ENCODE results near the gene SCAP.

Gene SCAP

DNA sequence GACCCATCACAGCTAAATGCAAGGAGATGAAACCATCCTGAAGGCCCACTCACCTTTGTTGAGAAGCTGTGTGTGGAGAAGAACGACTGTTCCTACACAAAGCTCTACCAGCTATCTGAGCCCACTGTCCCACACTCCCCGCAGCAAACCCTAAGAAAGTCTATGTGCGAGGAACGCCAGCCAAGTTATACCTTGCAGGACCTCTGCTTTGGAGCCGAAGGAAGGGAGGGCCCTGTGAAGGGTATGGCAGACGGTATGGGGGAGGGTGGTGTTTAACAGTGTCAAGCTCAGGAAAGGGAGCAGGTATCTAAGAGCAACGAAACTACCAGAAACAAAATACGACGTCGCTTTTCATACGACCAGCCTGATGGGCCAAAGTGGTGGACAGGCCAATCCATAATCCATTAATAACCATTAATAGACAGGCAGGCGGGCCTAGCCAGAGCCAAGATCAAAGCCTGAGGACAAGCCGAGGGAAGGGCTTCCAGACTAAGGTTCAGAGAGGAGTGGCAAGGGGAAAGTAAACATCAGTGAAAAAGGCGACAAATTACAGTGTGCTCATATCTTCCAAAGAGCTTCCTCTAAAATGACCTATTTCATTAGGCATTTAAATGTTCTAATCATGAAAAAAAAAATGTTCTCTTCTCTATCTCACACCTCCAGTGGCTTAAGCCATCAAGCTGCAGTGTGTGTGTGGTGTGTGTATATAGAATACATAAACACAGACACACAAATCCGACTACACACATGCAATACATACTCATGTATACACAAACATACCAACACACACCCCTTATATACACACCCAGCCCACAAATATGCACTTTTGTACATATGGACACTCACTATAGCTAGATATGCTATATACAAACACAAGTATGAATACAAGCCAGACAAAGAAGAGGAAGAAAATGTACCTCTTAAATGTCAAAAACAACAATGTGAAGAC, 51.0 kb downstream of the SCAP start:
- Mint-ChIP-seq H3K9me3 (no peaks in the 10 kb centered on the region), H3K4me3 (no peak overlapping the region), H3K4me1 (peaks cover 17% of the 10 kb centered on the region), H3K27ac (ENCODE audit: low read depth) (peak overlapping the region; percentile 57), H3K36me3 (ENCODE audit: insufficient read depth) (peaks cover 16% of the 10 kb centered on the region), H3K27me3 (no peaks in the 10 kb centered on the region)
- no peak for DNase-seq (ENCODE audit: low spot score in 2 of 2)
- no peak for ATAC-seq (replicated peaks; ENCODE audit: extremely low read depth, poor library complexity, severe bottlenecking)

- no peak for DNase-seq (ENCODE audit: low spot score in 2 of 2)
- Mint-ChIP-seq H3K27ac (ENCODE audit: low read depth) (peak overlapping the region; percentile 57), H3K4me3 (no peak overlapping the region), H3K36me3 (ENCODE audit: insufficient read depth) (peaks cover 18% of the 10 kb centered on the region), H3K27me3 (no peaks in the 10 kb centered on the region), H3K4me1 (peaks cover 12% of the 10 kb centered on the region), H3K9me3 (no peaks in the 10 kb centered on the region)
- no peak for ATAC-seq (replicated peaks; ENCODE audit: extremely low read depth, poor library complexity, severe bottlenecking)
These were observed 52.1 kb downstream of the SCAP start for GRCh38 chr3:47423548-47424145.

DNA sequence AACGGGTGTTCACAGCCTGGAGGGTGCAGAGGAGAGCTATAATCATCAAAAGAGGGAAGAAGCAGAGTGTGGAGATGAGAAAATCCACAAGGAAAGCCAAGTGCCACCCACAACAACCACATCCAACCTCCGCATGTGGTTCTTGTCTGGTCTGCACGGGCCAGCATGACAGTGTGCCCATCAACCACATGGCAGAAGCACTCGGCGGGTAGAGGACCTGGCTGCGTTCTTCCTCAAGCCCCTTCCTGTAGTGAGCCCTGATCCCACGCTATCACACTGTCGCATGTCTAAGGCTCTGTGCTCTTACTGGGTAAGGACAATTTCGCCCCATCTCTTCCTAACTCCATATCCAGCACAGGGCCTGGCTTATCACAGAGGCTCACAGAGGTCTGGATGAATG, 53.0 kb downstream of the SCAP start:
- Mint-ChIP-seq H3K27ac (ENCODE audit: low read depth) (peak overlapping the region; percentile 57), H3K4me1 (peaks cover 12% of the 10 kb centered on the region), H3K9me3 (no peaks in the 10 kb centered on the region), H3K27me3 (no peaks in the 10 kb centered on the region), H3K4me3 (no peak overlapping the region), H3K36me3 (ENCODE audit: insufficient read depth) (peaks cover 15% of the 10 kb centered on the region)
- no peak for ATAC-seq (replicated peaks; ENCODE audit: extremely low read depth, poor library complexity, severe bottlenecking)
- DNase-seq (ENCODE audit: low spot score in 2 of 2): no peak

DNA sequence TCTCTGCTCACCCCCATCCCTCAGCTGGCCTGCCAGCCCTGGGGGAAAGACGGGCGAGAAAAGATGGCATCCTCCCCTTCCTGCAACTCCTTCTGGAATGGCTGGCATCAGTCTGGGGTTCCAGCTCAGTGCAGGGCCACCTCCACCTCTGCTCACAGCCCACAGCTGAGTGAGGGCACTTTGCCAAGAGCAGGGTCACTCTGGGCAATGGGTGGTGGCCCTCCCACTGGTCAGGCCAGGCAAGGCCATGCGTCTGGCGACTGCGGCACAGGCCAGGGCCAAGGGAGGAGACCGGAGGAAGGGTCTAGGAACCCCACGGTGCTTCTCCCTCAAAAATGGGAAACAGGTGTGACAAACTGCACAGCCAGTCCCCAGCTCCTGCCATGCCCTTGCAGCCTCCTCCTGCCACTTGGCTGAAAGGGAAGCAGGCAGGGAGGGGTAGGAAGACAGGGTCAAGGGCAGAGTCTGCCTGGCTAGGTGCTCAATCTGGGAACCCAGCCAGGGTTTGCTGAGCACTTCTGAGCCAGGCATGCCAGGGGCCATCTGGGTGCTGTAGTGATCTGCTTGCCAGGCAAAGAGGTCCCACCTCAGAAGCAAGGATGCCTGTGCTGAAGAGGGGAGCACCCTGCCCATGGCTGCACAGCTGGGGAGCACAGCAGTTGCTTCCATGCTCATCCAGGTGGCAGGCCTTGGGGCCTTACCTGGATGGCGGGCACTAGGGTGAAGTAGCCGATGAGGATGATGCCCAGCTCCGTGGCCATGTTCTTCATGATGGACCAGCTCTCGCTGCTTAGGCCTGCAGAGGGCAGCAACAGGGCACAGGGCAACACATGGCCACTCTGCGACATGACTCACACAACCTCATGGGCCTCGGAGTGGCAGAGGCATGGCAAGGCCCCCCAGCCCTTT, 53.7 kb downstream of the SCAP start:
- no peak for ATAC-seq (replicated peaks; ENCODE audit: extremely low read depth, poor library complexity, severe bottlenecking)
- H3K9me3 Mint-ChIP-seq: no peaks in the 10 kb centered on the region
- H3K4me1 Mint-ChIP-seq: peaks cover 12% of the 10 kb centered on the region
- H3K36me3 Mint-ChIP-seq (ENCODE audit: insufficient read depth): peaks cover 10% of the 10 kb centered on the region
- no peak overlapping the region for H3K4me3 Mint-ChIP-seq
- H3K27ac Mint-ChIP-seq (ENCODE audit: low read depth): peak overlapping the region; percentile 83
- H3K27me3 Mint-ChIP-seq: no peaks in the 10 kb centered on the region
- DNase-seq (ENCODE audit: low spot score in 2 of 2): no peak

DNA sequence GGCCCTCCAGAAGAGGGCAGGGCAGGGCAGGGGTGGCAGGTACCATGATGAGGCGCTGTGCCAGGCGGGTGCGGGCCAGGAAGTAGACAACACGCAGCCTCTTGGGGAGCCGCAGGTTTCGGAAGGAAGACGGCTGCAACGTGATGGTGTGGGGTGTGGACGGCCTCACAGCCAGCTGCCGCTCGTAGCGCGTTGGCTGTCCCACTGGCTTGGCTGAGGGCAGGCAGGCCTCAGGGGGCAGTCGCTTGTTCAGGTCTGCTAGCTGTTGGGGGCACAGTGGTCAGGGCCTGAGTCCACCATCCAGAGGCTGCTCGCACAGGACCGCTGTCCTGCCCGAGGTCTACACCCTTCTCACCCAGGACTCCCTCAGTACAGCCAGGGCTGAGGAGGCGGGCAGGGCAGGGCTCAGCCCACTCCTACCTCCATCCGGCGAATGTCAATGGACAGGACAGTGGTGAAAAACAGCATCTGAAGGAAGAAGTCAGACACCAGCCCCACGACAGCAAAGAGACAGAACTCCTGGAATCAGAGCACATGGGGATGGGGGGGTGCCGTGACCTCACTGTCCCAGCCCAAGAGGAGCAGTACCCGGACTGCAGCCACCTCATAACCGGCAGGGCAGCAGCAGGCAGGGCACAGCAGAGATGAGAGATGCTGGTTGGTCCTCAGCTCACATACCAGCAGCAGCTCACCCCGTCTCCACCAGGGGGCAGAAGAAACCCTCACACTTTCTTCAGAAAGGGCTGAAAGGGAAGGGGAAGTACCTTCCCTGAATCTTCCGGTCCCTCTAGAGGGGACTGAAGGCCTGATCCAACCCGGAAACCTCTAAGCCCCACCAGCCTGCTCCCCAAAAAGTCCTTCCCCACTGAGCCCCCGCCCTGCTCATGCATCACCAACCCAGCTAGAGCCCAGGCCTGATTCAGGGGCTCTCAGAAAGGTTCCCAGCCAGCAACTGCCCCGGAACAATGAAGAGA, 54.9 kb downstream of the SCAP start:
- DNase-seq (ENCODE audit: low spot score in 2 of 2): peak; percentile 85 to 88
- peak; percentile 94 for ATAC-seq (replicated peaks; ENCODE audit: extremely low read depth, poor library complexity, severe bottlenecking)
- H3K4me1 Mint-ChIP-seq: peaks cover 12% of the 10 kb centered on the region
- H3K4me3 Mint-ChIP-seq: peak overlapping the region; percentile 57
- H3K27ac Mint-ChIP-seq (ENCODE audit: low read depth): peak overlapping the region; percentile 83
- H3K36me3 Mint-ChIP-seq (ENCODE audit: insufficient read depth): peaks cover 14% of the 10 kb centered on the region
- H3K27me3 Mint-ChIP-seq: no peaks in the 10 kb centered on the region
- H3K9me3 Mint-ChIP-seq: no peaks in the 10 kb centered on the region

GRCh38 chr3:47420044-47420430, 55.7 kb downstream of the SCAP start:
- H3K4me1 Mint-ChIP-seq: peaks cover 12% of the 10 kb centered on the region
- no peaks in the 10 kb centered on the region for H3K9me3 Mint-ChIP-seq
- DNase-seq (ENCODE audit: low spot score in 2 of 2): no peak
- no peak overlapping the region for H3K27ac Mint-ChIP-seq (ENCODE audit: low read depth)
- no peak overlapping the region for H3K4me3 Mint-ChIP-seq
- no peaks in the 10 kb centered on the region for H3K27me3 Mint-ChIP-seq
- H3K36me3 Mint-ChIP-seq (ENCODE audit: insufficient read depth): peaks cover 17% of the 10 kb centered on the region
- no peak for ATAC-seq (replicated peaks; ENCODE audit: extremely low read depth, poor library complexity, severe bottlenecking)

DNA sequence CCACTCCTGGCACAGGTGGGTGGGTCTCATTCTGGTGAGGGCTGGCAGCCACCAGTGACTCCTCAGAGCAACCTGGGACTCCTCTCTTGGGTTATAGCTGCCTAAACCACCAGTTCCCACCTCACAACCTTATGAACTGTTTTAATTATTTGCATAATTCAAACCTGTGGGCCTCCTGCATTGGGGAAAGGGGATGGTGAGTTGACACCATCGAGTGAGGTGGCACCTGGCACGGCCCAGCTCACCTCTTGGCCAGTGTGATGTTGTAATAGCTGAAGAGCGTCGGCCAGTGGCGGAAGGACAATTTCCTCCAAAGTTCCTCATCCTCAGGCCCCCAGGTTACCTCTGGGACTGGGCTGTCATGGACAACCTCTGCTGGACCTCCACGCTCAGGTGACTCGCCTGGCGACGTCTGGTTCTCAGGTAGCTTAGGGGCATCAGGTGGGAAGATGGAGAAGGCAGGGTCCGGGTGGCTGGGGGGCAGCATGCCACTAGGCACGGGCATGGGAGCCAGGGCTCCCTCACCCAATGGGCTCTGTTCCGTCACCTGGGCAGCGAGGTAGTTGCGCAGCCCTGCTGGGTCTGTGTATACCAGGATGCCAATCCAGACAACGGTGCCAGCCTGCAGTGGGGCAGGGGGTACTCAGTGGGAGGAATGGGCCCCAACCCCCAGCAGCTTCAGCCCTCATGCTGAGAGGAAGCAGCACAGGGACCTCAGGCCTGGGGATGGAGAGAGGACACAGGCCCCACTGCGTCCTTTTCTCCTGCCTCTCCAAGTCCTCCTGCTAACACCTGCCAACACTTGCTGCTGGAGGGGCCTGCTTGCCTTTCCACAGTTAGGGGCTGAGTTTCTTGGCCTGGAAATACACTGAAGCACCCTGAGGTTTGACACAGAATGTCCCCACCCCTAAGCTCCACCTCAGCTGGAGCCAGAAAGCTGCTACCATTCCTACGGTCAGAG, 56.4 kb downstream of the SCAP start:
- no peaks in the 10 kb centered on the region for H3K27me3 Mint-ChIP-seq
- ATAC-seq (replicated peaks; ENCODE audit: extremely low read depth, poor library complexity, severe bottlenecking) (no peak), DNase-seq (ENCODE audit: low spot score in 2 of 2) (no peak)
- no peak overlapping the region for H3K4me3 Mint-ChIP-seq
- H3K36me3 Mint-ChIP-seq (ENCODE audit: insufficient read depth): peaks cover 17% of the 10 kb centered on the region
- no peaks in the 10 kb centered on the region for H3K9me3 Mint-ChIP-seq
- H3K4me1 Mint-ChIP-seq: peaks cover 12% of the 10 kb centered on the region
- H3K27ac Mint-ChIP-seq (ENCODE audit: low read depth): peak overlapping the region; percentile 64

DNA sequence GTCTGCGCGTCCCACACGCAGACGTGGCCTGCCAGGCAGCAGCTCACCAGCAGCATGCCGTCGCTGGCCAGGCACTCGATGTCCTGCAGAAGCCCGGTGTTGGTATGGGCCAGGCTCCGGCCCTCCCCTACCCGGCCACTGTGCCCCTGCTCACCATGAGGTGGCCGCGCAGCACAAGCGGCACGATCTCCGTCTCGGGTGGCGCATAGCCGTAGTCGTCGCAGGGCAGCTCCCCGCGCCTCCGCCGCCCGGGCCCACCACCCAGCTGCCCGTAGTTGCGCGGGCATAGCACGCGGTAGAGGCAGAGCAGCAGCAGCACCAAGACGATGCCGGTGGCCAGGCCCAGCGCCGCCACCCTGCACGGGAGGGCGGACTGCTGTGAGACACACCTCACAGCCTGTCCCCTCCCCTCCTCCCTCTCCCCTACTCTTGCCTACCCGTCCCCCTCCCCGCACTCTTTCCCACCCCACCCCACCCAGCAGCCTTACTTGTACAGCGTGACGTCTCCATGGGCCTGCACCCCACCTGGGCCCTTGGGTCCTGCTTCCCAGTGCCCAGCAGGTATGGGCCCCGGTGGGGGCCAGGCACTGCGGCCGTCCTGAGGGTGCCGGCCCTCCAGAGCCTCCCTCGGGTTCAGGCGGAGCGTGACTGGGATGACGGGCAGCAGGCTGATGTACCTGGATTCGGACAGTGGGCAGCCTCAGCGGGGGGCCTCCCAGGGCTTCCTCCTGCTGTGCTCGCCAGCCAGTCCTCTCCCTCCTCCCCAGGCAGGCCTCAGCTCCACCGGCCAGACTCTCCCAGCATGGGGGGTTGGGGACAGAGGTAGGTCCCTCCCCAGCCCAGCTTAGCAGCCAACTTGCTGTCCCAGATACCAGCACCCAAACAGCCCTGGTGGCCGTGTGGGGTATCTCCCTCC, 57.3 kb downstream of the SCAP start:
- no peaks in the 10 kb centered on the region for H3K9me3 Mint-ChIP-seq
- peak overlapping the region; percentile 64 for H3K27ac Mint-ChIP-seq (ENCODE audit: low read depth)
- H3K4me3 Mint-ChIP-seq: no peak overlapping the region
- DNase-seq (ENCODE audit: low spot score in 2 of 2): no peak
- peaks cover 12% of the 10 kb centered on the region for H3K4me1 Mint-ChIP-seq
- H3K27me3 Mint-ChIP-seq: no peaks in the 10 kb centered on the region
- peaks cover 19% of the 10 kb centered on the region for H3K36me3 Mint-ChIP-seq (ENCODE audit: insufficient read depth)
- no peak for ATAC-seq (replicated peaks; ENCODE audit: extremely low read depth, poor library complexity, severe bottlenecking)

DNA sequence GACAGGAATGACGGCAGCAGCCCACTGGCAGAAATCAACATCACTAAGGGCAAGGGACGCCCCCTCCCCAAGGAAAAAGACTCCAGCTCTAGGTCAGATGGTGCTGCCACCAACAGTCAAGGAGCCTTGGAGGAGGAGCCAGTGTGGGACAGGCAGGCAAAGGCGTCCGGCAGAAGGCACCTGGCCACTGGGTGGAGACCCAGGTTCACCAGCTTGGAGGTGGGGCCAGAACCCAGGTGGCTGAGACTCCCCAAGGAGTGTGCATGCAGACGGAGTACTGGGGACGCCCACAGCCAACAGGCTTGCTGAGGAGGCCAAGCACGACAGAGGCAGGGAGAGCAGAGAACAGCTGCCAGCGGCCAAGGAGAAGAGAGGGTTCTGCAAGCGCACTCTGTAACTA, 59.7 kb downstream of the SCAP start:
- ATAC-seq (replicated peaks; ENCODE audit: extremely low read depth, poor library complexity, severe bottlenecking): no peak
- no peak overlapping the region for H3K4me3 Mint-ChIP-seq
- DNase-seq (ENCODE audit: low spot score in 2 of 2): no peak
- peaks cover 26% of the 10 kb centered on the region for H3K36me3 Mint-ChIP-seq (ENCODE audit: insufficient read depth)
- peaks cover 4% of the 10 kb centered on the region for H3K4me1 Mint-ChIP-seq
- H3K27ac Mint-ChIP-seq (ENCODE audit: low read depth): peak overlapping the region; percentile 61
- H3K9me3 Mint-ChIP-seq: no peaks in the 10 kb centered on the region
- no peaks in the 10 kb centered on the region for H3K27me3 Mint-ChIP-seq

All from central memory CD8-positive, alpha-beta T cell (primary cell).